HG02610 (cell line): ENCODE measurements around the gene ADGRL4.
A peak's percentile ranks its signal among the peaks of the same experiment; 100 is the strongest.
"Not testable (repeated sequence)": the region's sequence is repeated elsewhere in the genome, so short reads cannot be mapped to it uniquely, and the experiment has no call there.

Experiments
- ATAC-seq: cut with Tn5 transposase; IDR thresholded peaks from one replicate; pipeline ENCODE4 v1.9.1; 2021; ENCODE audit warnings: mild to moderate bottlenecking, moderate library complexity; ENCODE audit not compliant: unreplicated experiment

Gene ADGRL4

GRCh38 chr1:79006564-79006963 lies at the start of gene ADGRL4:
TSS of gene ADGRL4 (minus strand) at chr1:79006730. CDS start at chr1:79006654, 76 bp downstream.
- no peak for ATAC-seq

- no peak for ATAC-seq
Observed at GRCh38 chr1:79055856-79056255, 49.3 kb upstream of the ADGRL4 start.

GRCh38 chr1:79052829-79053449 lies 46.4 kb upstream of the ADGRL4 start:
- peak; percentile 99 for ATAC-seq

GRCh38 chr1:79044974-79045650 lies 38.6 kb upstream of the ADGRL4 start:
- no peak for ATAC-seq

- ATAC-seq = no peak
Observed at GRCh38 chr1:79043506-79043905, 37.0 kb upstream of the ADGRL4 start.

- no peak for ATAC-seq
Observed at GRCh38 chr1:79042539-79042938, 36.0 kb upstream of the ADGRL4 start.

- ATAC-seq = peak; percentile 54
Observed at GRCh38 chr1:79042117-79042516, 35.6 kb upstream of the ADGRL4 start.

GRCh38 chr1:79041666-79042065 lies 35.1 kb upstream of the ADGRL4 start:
- ATAC-seq = no peak

- ATAC-seq = peak; percentile 93
Observed at GRCh38 chr1:79040424-79041082, 34.0 kb upstream of the ADGRL4 start.

GRCh38 chr1:79037085-79037484 lies 30.6 kb upstream of the ADGRL4 start:
- ATAC-seq = no peak

GRCh38 chr1:79012500-79012899 lies 6.0 kb upstream of the ADGRL4 start:
- ATAC-seq = no peak

GRCh38 chr1:79010589-79010988 lies 4.1 kb upstream of the ADGRL4 start:
- no peak for ATAC-seq

- no peak for ATAC-seq
Observed at GRCh38 chr1:79005945-79006344, 585 bp downstream of the ADGRL4 start.

- no peak for ATAC-seq
Observed at GRCh38 chr1:79004916-79005315, 1.6 kb downstream of the ADGRL4 start.

- no peak for ATAC-seq
Observed at GRCh38 chr1:78996791-78997190, 9.7 kb downstream of the ADGRL4 start.

- ATAC-seq = no peak
Observed at GRCh38 chr1:78987042-78987441, 19.5 kb downstream of the ADGRL4 start.

- ATAC-seq = no peak
Observed at GRCh38 chr1:78980511-78980910, 26.0 kb downstream of the ADGRL4 start.

- ATAC-seq = no peak
Observed at GRCh38 chr1:78972723-78973122, 33.8 kb downstream of the ADGRL4 start.

GRCh38 chr1:78967091-78967490 lies 39.4 kb downstream of the ADGRL4 start:
- not testable (repeated sequence) for ATAC-seq

GRCh38 chr1:78958711-78959110 lies 47.8 kb downstream of the ADGRL4 start:
- no peak for ATAC-seq

GRCh38 chr1:78950826-78951225 lies 55.7 kb downstream of the ADGRL4 start:
- ATAC-seq = no peak

- ATAC-seq = no peak
Observed at GRCh38 chr1:78949227-78949626, 57.3 kb downstream of the ADGRL4 start.
